Mononuclear cell (primary cell): ENCODE results near the gene FRMD3. TPM values are rescaled to one million over a fixed set of nuclear protein-coding genes. Genes with fewer than 3 reads are reported as not detected.

Experiments used
- H3K27me3 ChIP-seq: 2 replicates; pipeline ENCODE4 v1.6.0; 2011; ENCODE audit warnings: low read length, control low read depth; ENCODE audit not compliant: insufficient read depth
- H3K4me1 ChIP-seq: 2 replicates; pipeline ENCODE4 v1.5.1; 2011; ENCODE audit warnings: mild to moderate bottlenecking, low read length, control low read depth; ENCODE audit not compliant: insufficient read depth
- H3K4me3 ChIP-seq: 2 replicates; pipeline ENCODE4 v1.5.1; 2011; ENCODE audit warnings: mild to moderate bottlenecking, low read length, moderate library complexity
- H3K9me3 ChIP-seq: 2 replicates; pipeline ENCODE4 v1.5.1; 2011; ENCODE audit warnings: low read depth, mild to moderate bottlenecking, control low read depth, low read length
- total RNA-seq: library from RNA; depleted of rRNA; stranded (reverse); fragments of >200 nt; gene quantifications from one replicate; pipeline ENCODE4 v1.2.3, GENCODE V29; 2012

FRMD3 gene
- total RNA-seq, 1 donor = 15.1 TPM

- no peaks in the 10 kb centered on the region for H3K27me3 ChIP-seq
- H3K9me3 ChIP-seq = no peaks in the 10 kb centered on the region
- peak overlapping the region; percentile 36 for H3K4me3 ChIP-seq
- peaks cover 49% of the 10 kb centered on the region for H3K4me1 ChIP-seq
Observed at GRCh38 chr9:83472764-83473163, 65.4 kb downstream of the FRMD3 start.

DNA sequence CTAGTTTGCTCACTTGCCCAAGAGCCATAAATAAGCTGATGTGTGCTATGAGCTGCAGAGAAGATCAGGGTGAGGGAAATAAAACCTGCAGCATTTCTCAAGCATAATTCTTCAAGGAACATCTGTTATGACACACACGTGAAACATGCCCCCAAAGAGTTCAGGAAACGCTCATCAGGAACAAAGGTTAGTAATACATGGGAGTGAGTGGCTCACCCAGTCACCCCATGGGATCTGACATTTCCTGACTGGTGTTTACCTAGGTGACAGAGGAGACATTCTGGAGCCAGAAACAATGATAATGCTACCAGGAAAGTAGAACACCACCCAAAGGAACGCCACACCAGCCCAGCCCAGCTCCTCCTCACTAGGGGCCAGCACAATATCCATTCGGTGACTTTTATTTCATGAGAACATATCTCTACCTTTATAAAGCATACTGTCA, 66.0 kb downstream of the FRMD3 start:
- Histone ChIP-seq H3K27me3 (no peaks in the 10 kb centered on the region), H3K9me3 (no peaks in the 10 kb centered on the region), H3K4me1 (peaks cover 49% of the 10 kb centered on the region), H3K4me3 (no peak overlapping the region)

- no peak overlapping the region for H3K4me3 ChIP-seq
- peaks cover 49% of the 10 kb centered on the region for H3K4me1 ChIP-seq
- H3K9me3 ChIP-seq = no peaks in the 10 kb centered on the region
- H3K27me3 ChIP-seq = no peaks in the 10 kb centered on the region
Observed at GRCh38 chr9:83471241-83471640, 67.0 kb downstream of the FRMD3 start.

- Histone ChIP-seq H3K4me1 (peaks cover 61% of the 10 kb centered on the region), H3K4me3 (no peak overlapping the region), H3K9me3 (no peaks in the 10 kb centered on the region), H3K27me3 (no peaks in the 10 kb centered on the region)
Observed at GRCh38 chr9:83469722-83470121, 68.5 kb downstream of the FRMD3 start.

DNA sequence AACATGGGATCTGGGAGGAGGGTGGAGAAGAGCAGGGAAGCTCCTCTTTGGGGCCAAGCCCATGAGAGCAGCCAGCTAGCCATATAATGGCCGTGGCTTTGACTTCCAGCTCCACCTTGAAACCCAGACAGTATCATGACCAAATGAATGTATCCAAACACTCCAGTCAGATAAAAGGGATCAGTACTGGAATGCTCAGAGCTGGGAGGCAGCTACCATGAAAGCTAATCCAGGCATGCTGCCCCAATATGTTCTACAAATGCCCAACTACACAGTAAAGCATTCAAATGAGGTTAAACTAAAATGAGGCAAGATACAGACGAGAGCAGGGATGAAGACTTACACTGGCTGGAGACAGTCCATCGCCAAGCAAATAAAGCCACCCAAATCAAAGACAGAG, 69.4 kb downstream of the FRMD3 start:
- no peaks in the 10 kb centered on the region for H3K9me3 ChIP-seq

GRCh38 chr9:83466877-83467276, 71.3 kb downstream of the FRMD3 start:
- H3K4me1 ChIP-seq = peaks cover 34% of the 10 kb centered on the region
- H3K4me3 ChIP-seq = no peak overlapping the region
- H3K9me3 ChIP-seq = no peaks in the 10 kb centered on the region
- no peaks in the 10 kb centered on the region for H3K27me3 ChIP-seq

More for the DNA sequence above, 69.4 kb downstream of the FRMD3 start:
- Histone ChIP-seq H3K4me3 (no peak overlapping the region), H3K4me1 (peaks cover 52% of the 10 kb centered on the region), H3K27me3 (no peaks in the 10 kb centered on the region)

- no peaks in the 10 kb centered on the region for H3K27me3 ChIP-seq
- no peaks in the 10 kb centered on the region for H3K9me3 ChIP-seq
- H3K4me1 ChIP-seq = peaks cover 29% of the 10 kb centered on the region
- H3K4me3 ChIP-seq = no peak overlapping the region
Observed at GRCh38 chr9:83466351-83466750, 71.8 kb downstream of the FRMD3 start.

- Histone ChIP-seq H3K4me1 (no peaks in the 10 kb centered on the region), H3K4me3 (no peak overlapping the region), H3K27me3 (no peaks in the 10 kb centered on the region), H3K9me3 (no peaks in the 10 kb centered on the region)
Observed at GRCh38 chr9:83459830-83460229, 78.4 kb downstream of the FRMD3 start.

DNA sequence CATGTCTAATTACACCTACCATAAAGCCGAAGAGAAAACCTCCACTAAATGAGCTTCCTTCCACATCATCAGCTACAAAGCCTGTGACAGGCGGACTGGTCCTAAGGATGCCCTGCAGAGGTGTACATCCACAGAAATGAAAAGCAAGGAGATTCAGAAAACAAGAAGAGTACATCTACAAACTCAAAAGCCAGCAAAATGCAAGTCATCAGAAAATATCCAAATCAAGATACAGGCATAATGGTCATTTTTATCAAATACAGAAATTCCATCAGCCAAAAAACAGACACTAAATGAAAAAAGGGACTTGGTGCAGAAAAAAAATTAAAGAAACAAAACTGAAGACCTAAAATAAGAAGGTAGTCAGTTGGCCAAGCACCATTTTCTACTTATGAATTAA, 79.7 kb downstream of the FRMD3 start:
- Histone ChIP-seq H3K9me3 (no peaks in the 10 kb centered on the region), H3K4me1 (no peaks in the 10 kb centered on the region), H3K4me3 (no peak overlapping the region), H3K27me3 (no peaks in the 10 kb centered on the region)

DNA sequence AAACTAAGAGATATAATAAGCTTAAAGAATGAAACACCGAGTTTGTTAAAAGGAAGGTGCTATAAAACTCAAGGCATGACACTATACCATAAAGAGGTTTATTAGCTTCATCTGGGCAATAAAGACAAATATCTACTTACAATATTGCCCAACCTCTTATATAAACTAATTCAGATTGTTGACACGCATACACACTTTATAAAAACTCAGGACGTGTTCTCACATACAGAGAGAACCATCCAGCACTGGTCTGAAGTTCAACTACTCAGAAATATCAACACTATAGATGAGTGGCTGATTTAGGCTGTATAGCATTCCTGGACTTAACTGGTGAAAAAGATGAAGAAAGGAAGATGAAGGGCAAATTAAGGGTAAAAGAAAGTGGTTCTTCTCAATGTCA, 81.2 kb downstream of the FRMD3 start:
- no peaks in the 10 kb centered on the region for H3K4me1 ChIP-seq
- H3K4me3 ChIP-seq = no peak overlapping the region
- no peaks in the 10 kb centered on the region for H3K27me3 ChIP-seq
- no peaks in the 10 kb centered on the region for H3K9me3 ChIP-seq

DNA sequence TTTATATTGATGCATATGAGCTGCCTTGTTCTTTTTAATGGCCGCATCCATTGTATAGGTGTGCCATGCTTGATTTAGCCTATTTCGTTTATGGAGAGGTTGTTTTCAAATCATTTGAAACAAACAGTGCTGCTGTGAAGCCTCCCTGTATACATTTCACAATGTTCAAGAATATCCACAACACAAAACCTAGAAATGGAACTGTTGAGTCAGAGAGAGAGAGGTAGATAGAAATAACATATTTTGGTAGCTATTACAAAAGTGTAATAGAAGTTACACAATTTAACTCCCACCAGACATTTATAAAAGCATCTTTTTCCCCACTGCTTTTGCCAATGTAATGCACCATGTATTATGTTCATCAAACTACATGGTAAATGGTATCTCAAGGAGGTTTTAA, 82.0 kb downstream of the FRMD3 start:
- Histone ChIP-seq H3K9me3 (no peaks in the 10 kb centered on the region), H3K4me1 (no peaks in the 10 kb centered on the region), H3K4me3 (no peak overlapping the region), H3K27me3 (no peaks in the 10 kb centered on the region)

DNA sequence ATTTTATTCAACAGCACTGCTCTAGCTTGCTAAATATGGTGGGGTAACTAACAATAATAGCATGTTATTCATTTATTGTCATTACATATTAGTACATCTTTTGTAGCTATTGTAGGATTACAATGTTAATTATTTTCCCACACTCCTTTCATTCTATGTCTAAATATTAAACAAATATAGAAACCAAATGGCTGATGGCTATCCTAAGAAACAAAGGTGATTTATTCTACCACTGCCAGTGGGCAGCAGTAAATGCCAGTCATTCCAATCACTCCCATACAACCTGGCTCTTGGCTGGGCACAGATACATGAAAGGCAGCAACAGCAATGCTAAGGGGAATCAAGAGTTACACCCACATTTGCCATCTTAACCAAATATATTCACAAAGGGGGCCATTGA, 84.1 kb downstream of the FRMD3 start:
- Histone ChIP-seq H3K9me3 (no peaks in the 10 kb centered on the region), H3K27me3 (no peaks in the 10 kb centered on the region), H3K4me3 (no peak overlapping the region), H3K4me1 (no peaks in the 10 kb centered on the region)

GRCh38 chr9:83451308-83451707, 86.9 kb downstream of the FRMD3 start:
- Histone ChIP-seq H3K4me3 (no peak overlapping the region), H3K4me1 (no peaks in the 10 kb centered on the region), H3K9me3 (no peaks in the 10 kb centered on the region), H3K27me3 (no peaks in the 10 kb centered on the region)

DNA sequence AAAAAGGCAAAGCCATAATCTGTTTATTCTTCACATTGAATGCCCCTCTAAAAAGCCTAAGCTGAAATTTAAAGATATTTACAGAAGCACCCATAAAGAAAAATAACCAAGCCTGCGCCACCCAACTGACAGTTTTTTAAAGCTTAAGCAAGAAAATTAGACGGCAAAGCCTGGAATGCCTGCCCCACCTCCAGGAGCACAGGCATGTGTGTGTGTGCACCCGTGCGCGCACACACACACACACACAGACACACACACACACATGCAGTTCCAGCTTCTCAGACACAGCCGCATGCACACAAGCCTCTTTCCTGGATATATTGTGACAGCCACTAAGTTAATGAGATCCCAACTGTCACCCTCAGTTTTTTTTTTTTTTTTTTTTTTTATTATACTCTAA, 88.2 kb downstream of the FRMD3 start:
- no peaks in the 10 kb centered on the region for H3K4me1 ChIP-seq
- H3K27me3 ChIP-seq = no peaks in the 10 kb centered on the region

GRCh38 chr9:83449166-83449565, 89.0 kb downstream of the FRMD3 start:
- H3K4me1 ChIP-seq = no peaks in the 10 kb centered on the region
- H3K9me3 ChIP-seq = no peaks in the 10 kb centered on the region
- no peaks in the 10 kb centered on the region for H3K27me3 ChIP-seq
- H3K4me3 ChIP-seq = no peak overlapping the region

More for the DNA sequence above, 88.2 kb downstream of the FRMD3 start:
- no peaks in the 10 kb centered on the region for H3K9me3 ChIP-seq
- H3K4me3 ChIP-seq = no peak overlapping the region

DNA sequence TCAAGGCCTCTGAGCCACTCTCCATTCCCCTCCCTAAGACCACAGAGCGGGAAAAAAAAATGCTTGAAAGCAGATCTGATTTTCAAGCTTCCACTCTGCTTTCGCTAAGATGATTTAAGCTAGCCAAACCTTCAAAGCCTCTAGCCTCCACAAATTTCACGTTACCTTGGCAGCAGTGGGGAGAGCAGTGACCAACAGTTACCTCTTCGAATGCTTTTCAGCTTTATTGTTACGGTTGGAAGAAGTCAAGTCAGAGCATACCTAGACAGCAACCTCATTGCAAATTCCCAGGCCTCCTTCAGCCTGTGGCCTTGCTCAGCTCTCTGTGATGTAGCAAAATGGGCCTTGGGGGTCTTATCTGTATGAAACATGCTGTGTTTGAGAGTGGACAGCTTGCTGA, 89.6 kb downstream of the FRMD3 start:
- no peaks in the 10 kb centered on the region for H3K4me1 ChIP-seq
- H3K4me3 ChIP-seq = no peak overlapping the region
- H3K9me3 ChIP-seq = no peaks in the 10 kb centered on the region
- H3K27me3 ChIP-seq = no peaks in the 10 kb centered on the region

- no peaks in the 10 kb centered on the region for H3K4me1 ChIP-seq
- no peak overlapping the region for H3K4me3 ChIP-seq
- H3K9me3 ChIP-seq = no peaks in the 10 kb centered on the region
- no peaks in the 10 kb centered on the region for H3K27me3 ChIP-seq
Observed at GRCh38 chr9:83447351-83447750, 90.8 kb downstream of the FRMD3 start.
